ELF-1 (cell line): ENCODE measurements around the gene RORC.
"Not testable (repeated sequence)": the region's sequence is repeated elsewhere in the genome, so short reads cannot be mapped to it uniquely, and the experiment has no call there.

Source experiments
- DNase-seq: peaks from one replicate; pipeline ENCODE4 v3.0.0-alpha.2; 2016; ENCODE audit warnings: low read depth, low spot score

RORC gene

DNA sequence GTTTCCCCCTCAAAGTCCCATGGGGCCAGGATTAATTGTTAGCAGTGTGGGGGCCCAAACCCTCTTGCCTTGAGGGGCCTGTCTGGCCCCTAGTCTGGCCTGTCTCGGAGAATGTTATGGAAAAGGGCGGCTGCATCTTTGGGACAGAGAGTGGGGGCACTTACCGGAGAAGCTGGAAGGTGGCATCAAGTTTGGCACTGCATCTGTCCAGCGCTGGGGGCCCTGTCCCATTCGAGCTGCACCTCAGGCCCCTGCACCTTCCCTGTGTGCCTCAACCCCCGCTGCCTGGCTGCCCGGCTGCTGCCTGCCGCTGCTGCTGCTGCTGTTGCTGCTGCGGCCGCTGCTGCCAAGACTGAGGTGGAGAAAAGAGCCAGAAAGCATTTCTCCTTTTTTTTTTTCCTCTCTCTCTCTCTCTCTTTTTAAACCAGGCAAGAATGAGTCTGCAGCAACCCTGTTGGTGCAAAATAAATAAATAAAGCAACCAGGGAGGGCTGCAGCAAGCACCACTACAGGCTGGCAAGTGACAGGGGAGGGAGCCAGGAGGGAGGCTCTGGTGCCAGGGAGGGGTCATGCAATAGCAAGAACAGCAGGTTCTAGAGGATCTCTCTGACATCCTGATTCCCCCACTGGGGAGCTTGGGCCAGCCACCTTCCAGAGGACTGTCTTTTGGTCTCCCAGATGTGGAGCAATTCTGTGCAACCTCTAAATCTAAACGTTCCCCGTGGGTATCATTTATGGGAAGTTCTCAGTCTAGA lies 26.4 kb downstream of the RORC start, which contains the start of gene LINGO4:
Gene LINGO4 (minus strand): TSS at position 354 of the 755 bp plus-strand sequence. CDS start 2,715 bp downstream, outside the sequence.
- DNase-seq, result no peak

DNA sequence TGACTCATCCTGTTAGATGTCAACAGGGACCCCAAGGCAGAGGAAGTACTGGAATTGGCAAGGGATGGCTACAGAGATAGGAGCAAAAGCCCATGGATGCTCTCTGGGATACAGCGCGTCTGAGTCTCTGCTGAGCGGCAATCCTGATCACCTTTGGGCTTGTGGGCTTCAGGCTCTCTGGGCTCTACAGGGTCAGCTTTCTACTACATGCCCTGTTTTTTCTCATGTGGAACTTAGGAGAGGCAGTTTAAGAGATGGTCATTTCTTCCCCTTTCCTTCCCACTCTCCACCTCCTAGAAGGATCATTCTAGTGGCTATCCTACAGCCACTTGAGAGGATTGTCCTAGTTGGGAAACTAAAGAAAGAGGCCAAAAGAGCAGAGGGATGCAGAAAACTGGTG lies 27.7 kb downstream of the RORC start:
- no peak for DNase-seq

DNA sequence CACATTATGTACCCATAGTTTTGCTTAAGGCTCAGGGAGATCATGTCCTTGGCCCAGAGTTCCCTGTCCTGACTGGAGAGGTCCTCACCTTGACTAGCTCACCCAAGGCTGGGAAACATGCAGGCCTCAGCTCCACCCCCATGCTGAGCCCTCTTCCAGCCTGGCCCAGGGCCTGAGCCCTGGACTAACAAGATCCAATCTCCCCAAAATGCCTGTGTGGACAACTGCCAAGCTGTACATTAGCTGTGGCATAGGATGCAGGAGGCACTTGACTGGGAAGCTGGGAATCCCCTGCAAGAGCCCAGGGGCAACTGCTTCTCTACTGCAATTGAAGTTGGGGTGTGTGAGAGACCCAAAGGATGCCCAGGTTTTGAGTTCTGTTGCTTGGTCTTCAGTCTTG lies 28.4 kb downstream of the RORC start:
- no peak for DNase-seq

DNA sequence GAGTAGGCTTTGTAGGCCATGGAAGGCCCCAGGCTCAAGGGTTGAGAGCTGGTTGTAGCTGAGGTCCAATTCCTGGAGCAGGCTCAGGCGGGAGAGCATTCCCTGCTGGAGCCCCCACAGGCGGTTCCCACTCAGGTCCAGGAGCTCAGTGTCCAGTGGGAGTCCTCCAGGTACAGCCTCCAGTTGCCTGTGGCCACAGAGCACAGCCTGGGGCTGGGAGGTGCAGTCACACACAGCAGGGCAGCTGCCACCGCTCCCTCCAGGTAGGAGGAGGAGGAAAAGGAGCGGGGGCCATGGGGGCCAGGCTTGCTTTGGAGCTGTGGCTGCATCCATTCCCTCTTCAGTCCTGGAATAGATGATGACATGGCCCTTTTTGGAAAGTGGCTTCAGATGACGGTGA lies 29.2 kb downstream of the RORC start:
- DNase-seq, result no peak

DNA sequence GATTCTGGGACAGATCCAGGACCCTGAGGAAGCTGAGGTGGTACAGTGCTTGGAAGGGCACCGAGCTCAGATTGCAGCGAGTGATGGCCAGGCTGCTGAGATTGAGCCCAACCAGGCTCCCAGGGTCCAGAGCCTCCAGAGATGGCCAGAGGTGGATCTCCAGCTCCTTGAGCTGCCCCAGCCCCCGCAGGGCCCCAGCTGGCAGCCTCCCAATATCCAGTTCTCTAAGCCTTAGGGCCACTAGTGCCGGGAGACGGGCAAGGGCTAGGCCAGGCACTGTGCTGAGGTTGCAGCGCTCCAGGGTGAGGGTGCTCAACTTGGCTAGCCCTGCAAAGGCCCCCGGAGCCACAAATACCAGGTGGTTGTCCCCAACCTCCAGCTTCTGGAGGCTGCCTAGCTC lies 29.8 kb downstream of the RORC start:
- DNase-seq, result no peak

GRCh38 chr1:151801310-151801820 lies 30.2 kb downstream of the RORC start:
- no peak for DNase-seq

- no peak for DNase-seq
These were observed 30.8 kb downstream of the RORC start for GRCh38 chr1:151800830-151801229.

GRCh38 chr1:151799179-151800022 lies 32.2 kb downstream of the RORC start:
- no peak for DNase-seq

- no peak for DNase-seq
These were observed 33.0 kb downstream of the RORC start for GRCh38 chr1:151798571-151798970.

DNA sequence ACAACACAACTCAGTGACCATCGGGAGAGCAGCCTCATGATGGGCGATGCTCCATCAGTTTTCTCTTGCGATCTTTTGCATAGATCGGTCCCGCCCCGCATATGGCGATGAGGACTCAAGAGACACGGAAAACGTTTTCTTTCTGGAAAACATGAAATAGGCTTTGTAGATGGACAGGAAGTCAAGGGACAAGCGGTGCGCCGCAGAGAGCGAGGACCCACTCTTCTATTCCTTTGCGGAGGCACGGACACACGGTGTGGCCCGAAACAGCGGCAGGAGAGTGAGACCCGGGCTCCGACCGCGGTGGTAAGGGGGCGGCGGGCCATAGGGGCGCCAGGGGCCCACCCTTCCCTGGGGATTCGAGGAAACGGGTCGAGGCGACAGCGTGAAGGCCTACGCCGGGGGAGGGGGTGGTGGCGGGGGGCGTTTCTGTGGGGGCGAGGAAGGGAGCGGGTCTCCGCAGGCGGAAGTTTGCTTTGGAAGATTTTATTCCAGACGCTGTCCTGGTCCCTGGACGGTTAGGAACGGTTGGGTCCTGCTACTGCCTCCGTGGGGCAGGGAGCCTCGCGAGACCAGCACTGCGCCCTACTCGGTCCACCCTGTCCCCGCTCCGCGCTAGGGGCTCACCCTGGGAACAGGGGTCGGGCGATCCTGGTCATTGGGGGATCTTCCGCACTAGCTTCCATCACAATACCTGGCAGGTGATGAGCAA lies 40.5 kb downstream of the RORC start:
- no peak for DNase-seq

GRCh38 chr1:151790071-151790939 lies 41.3 kb downstream of the RORC start, which contains the start of gene TDRKH:
TDRKH (minus strand) TSS chr1:151790500; CDS start chr1:151783022, 7,478 bp downstream.
- peak; percentile 100 for DNase-seq

DNA sequence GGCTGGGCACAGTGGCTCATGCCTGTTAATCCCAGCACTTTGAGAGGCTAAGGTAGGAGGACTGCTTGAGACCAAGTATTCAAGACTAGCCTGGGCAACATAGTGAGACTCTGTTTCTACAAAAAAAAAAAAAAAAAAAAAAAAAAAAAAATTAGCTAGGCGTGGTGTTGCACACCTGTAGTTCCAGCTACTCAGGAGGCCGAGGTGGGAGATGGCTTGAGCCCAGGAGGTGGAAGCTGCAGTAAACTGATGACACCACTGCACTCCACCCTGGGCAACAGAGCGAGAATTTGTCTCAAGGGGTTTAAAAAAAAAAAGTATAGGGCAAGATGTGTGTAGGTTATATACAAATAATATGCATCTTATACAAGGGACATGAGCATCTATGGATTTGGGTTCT lies 43.9 kb downstream of the RORC start:
- no peak for DNase-seq

GRCh38 chr1:151783796-151784195 lies 47.8 kb downstream of the RORC start:
- DNase-seq, result no peak

DNA sequence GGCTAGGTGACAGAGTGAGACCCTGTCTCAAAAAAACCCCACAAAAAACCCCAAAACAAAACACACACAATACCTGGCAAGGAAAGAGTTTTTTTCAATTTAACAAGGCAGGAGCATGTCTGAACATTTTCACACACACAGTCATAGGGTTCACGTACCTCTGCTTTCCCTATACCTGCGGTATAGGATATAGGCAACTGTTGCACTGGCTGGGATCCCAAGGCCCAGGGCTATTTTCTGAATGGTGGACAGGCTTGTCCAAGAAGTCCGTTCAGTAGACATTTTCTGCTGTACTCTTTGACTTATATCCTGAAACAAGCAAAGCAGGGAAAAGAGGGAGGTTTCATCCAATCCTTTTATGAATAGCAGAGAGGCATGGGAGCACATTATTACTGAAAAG lies 48.9 kb downstream of the RORC start:
- DNase-seq, result no peak

DNA sequence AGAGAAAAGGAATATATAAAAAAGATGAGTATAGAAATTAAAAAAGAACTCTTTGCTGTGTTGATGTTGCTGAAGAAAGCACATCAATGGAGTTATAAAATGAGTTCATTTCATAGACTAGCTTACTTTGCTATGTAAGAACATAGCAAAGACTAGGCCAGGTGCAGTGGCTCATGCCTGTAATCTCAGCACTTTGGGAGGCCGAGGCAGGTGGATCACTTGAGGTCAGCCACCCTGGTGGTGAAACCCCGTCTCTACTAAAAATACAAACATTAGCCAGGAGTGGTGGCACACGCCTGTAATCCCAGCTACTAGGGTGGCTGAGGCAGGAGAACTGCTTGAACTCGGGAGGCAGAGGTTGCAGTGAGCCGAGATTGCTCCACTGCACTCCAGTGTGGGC lies 49.6 kb downstream of the RORC start:
- not testable (repeated sequence) for DNase-seq

- not testable (repeated sequence) for DNase-seq
These were observed 50.9 kb downstream of the RORC start for GRCh38 chr1:151780736-151781135.

- DNase-seq, result no peak
These were observed 51.8 kb downstream of the RORC start for GRCh38 chr1:151779852-151780251.

GRCh38 chr1:151777317-151777716 lies 54.3 kb downstream of the RORC start:
- no peak for DNase-seq

GRCh38 chr1:151776665-151777062 lies 54.9 kb downstream of the RORC start:
- no peak for DNase-seq

GRCh38 chr1:151775894-151776664 lies 55.5 kb downstream of the RORC start:
- no peak for DNase-seq
